Activated CD8-positive, alpha-beta memory T cell treated with anti-CD3 and anti-CD28 coated beads for 36 hours (primary cell): Measurements from ENCODE around the gene ITGB8. TPM values are rescaled to one million over a fixed set of nuclear protein-coding genes. Genes with fewer than 3 reads are reported as not detected.

ENCODE experiments used
- CTCF ChIA-PET: fragments of 350-600 bp; sonication (Branson Sonifier 250); formaldehyde crosslinking; loops from one replicate; lab custom pipeline; 2021; ENCODE audit warnings: antibody characterized with exemption; lab: Charles Lee
- POLR2A ChIA-PET: fragments of 350-600 bp; sonication (Branson Sonifier 250); formaldehyde crosslinking; loops from one replicate; lab custom pipeline; 2021; ENCODE audit warnings: antibody characterized with exemption; lab: Charles Lee
- total RNA-seq, 2 experiments: library from RNA; stranded (reverse); gene quantifications; one replicate each; pipeline ENCODE4 v1.2.3, GENCODE V29; 2021

The ITGB8 gene
- total RNA-seq, 2 experiments from 2014 or later: 0.02 to 0.04 TPM

DNA sequence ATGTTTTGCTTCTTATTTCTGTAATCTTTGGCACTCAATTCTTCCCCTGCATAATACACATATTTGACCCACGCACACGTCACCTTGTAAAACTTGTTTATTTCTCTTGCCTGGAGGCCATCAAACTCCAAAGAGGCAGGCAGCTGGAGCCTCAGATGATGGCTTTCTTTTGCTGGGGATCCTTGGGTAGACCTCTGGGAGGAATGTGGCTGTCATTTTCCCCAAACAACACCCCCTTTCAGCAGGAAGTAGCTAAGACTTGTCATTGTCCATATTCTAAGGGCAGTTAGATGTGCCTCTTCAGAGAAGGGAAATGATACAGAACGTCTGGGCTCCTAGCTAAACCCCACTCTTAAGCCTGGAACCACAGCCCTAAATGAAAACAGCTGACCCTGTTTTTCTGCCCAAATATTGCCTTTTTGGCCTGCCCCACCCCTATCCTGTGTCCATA is 111.3 kb downstream of the ITGB8 start:
- ChIA-PET CTCF (interaction anchor here (0.6 kb wide), 1 partner anchor 621 kb away, joined by 3 read pairs; no protein-coding TSS in a partner anchor), POLR2A (no interaction called here)

- POLR2A ChIA-PET: interaction anchor here (0.6 kb wide), 1 partner anchor 193 kb away, joined by 7 read pairs; no protein-coding TSS in a partner anchor
Measured at GRCh38 chr7:20442951-20443350, 112.3 kb downstream of the ITGB8 start.

GRCh38 chr7:20444030-20444800 is 113.5 kb downstream of the ITGB8 start:
- CTCF ChIA-PET: no interaction called here
- POLR2A ChIA-PET: no interaction called here

More at GRCh38 chr7:20442951-20443350, 112.3 kb downstream of the ITGB8 start:
- CTCF ChIA-PET: interaction anchor here (0.5 kb wide), 1 partner anchor 12 kb away, joined by 3 read pairs; no protein-coding TSS in a partner anchor

DNA sequence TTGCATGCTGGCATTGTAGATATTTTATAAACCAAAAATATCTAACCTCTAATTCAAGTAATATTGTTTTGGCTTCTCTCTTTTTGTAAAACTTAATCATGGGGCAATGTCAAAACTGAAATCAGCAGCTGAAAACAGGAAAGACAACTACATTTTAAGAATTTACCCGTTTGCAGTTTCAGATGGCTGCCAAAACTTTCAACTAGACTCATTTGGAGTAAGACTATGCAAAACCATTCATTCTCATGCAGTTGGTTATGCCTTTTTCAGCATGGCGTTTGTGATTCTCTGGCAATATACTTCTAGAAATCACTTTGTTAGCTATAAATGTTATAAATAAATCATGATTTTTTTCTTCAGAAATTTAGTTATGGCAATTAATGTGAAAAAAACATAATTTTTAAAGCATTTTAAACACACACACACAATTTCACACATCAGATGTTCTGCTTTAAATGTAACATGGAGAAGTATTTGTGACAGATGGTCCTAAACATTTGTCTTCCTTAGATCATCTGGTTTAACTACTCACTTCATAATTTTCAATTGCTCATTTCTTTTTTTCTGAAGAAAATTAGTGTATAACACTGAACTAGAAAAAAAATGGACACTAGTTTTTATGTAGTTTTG is 116.4 kb downstream of the ITGB8 start:
- CTCF ChIA-PET: no interaction called here
- POLR2A ChIA-PET: no interaction called here

DNA sequence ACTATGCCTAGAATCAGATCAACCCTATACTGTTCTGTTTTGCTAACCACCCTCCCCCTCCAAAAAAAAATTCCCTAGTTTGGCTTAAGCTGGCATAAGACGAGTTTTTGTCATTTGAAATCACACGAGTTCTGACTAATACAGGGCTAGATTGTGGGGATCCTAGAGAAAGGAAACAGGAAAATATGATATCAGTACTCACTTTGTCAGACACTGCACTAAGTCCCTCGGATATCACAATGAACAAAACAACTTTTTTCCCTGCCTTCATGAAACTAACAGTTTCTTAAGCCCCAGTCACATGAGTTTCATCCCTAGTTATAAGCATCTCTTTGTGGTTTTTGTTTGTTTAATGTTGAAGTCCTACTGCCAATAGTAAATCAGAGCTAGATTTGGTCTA is 118.5 kb downstream of the ITGB8 start:
- CTCF ChIA-PET: no interaction called here
- POLR2A ChIA-PET: no interaction called here

DNA sequence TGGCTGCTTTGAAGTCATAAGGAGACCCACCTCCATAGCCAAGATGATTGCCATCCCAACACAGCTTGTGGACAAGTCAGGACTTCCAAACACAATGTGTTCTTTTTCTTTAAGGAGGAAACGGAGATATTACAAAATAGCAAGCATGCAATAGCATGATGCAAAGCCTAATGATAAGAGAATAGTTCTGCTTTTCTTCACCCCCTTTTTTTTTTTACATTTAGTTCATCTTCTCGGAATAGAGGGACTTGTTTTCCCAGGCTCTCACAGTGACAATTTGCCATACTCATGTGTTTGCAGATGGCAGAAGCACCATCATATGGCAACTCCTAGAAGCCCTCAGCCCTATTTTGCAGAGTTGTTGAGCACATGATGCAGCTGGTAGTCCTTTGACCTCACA is 119.8 kb downstream of the ITGB8 start:
- CTCF ChIA-PET: no interaction called here
- POLR2A ChIA-PET: no interaction called here

GRCh38 chr7:20454202-20454601 is 123.5 kb downstream of the ITGB8 start:
- POLR2A ChIA-PET: no interaction called here
- CTCF ChIA-PET: no interaction called here

GRCh38 chr7:20456701-20457100 is 126.0 kb downstream of the ITGB8 start:
- CTCF ChIA-PET: interaction anchor here (0.9 kb wide), 1 partner anchor 206 kb away, joined by 3 read pairs; no protein-coding TSS in a partner anchor
- POLR2A ChIA-PET: no interaction called here

DNA sequence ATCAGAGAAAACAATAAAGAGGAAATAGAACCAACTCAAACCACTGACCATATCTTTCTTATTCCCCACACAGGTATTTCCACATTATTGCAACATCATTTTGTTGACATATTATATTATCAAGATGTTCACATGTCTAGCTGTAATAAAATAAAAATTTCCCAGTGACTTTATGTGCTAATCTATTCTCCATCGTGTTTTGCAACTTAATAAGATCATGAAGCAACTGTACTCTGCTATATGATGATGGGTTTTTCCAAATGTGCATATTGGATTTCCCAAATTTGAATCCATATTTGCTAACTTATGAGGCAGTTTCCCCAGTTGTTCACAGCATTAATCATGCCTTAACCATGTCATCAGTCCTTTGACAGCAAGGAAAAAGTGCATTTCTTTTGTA is 127.8 kb downstream of the ITGB8 start:
- CTCF ChIA-PET: no interaction called here
- POLR2A ChIA-PET: no interaction called here

- ChIA-PET CTCF (no interaction called here), POLR2A (no interaction called here)
Measured at GRCh38 chr7:20459419-20459818, 128.7 kb downstream of the ITGB8 start.

GRCh38 chr7:20464891-20465290 is 134.2 kb downstream of the ITGB8 start:
- ChIA-PET CTCF (no interaction called here), POLR2A (no interaction called here)

Other genes starting within 250 kb of the ITGB8 start
- under 1 TPM; 0.70 to 0.80 TPM for gene MACC1, start 113.5 kb upstream of the ITGB8 start, total RNA-seq